ENCODE data around the gene CIB4.

Gene CIB4

DNA sequence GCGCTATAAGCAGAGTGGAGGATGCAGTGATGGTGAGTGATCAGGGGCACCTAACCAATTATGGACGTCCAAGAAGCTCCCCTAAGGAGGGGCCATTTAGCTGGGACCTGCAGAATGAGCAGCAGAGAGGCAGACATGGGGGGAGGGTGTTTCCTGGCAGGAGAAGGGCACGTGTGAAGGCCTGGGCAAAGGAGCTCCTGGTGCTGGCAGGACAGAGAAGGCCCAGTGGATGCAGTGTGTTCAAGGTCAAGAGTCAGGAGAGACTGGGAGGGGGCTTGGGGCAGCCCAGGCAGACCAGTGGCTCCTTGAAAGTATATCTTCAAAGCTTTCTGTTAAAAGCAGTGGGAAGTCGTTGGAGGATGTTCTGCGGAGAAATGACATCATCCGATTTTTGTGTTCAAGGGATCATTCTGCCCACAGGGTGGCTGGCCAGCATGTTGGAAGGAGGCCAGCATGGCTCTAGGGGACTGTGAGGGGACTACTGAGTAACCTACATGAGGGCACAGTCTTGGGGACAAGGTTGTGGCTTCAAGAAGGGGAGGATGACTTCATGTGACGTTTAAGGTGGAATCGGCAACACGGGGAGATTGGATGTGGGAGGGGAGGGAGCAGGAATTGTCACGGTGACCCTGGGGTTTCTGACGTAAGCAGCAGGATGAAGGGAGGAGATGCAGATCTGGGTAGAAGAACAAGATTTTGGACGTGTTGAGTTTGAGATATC is 9.0 kb upstream of the CIB4 start:
- H3K27ac Mint-ChIP-seq = peak overlapping the region; percentile 77 to 94 (median 88)
- peaks cover 48% of the 10 kb centered on the region for H3K4me1 Mint-ChIP-seq
- TF ChIP-seq, protein P1, sequence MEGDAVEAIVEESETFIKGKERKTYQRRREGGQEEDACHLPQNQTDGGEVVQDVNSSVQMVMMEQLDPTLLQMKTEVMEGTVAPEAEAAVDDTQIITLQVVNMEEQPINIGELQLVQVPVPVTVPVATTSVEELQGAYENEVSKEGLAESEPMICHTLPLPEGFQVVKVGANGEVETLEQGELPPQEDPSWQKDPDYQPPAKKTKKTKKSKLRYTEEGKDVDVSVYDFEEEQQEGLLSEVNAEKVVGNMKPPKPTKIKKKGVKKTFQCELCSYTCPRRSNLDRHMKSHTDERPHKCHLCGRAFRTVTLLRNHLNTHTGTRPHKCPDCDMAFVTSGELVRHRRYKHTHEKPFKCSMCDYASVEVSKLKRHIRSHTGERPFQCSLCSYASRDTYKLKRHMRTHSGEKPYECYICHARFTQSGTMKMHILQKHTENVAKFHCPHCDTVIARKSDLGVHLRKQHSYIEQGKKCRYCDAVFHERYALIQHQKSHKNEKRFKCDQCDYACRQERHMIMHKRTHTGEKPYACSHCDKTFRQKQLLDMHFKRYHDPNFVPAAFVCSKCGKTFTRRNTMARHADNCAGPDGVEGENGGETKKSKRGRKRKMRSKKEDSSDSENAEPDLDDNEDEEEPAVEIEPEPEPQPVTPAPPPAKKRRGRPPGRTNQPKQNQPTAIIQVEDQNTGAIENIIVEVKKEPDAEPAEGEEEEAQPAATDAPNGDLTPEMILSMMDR (IDR thresholded peaks at IDR 0.05; ENCODE audit: unreplicated experiment in 3 of 3) = no peak
- peaks cover 14% of the 10 kb centered on the region for H3K27me3 Mint-ChIP-seq (ENCODE audit: low read depth)
- peak overlapping the region in 1 of 3 experiments; percentile 26 for H3K4me3 Mint-ChIP-seq
- H3K9me3 Mint-ChIP-seq = no peaks in the 10 kb centered on the region
- no peaks in the 10 kb centered on the region for H3K36me3 Mint-ChIP-seq (ENCODE audit: low read depth)

DNA sequence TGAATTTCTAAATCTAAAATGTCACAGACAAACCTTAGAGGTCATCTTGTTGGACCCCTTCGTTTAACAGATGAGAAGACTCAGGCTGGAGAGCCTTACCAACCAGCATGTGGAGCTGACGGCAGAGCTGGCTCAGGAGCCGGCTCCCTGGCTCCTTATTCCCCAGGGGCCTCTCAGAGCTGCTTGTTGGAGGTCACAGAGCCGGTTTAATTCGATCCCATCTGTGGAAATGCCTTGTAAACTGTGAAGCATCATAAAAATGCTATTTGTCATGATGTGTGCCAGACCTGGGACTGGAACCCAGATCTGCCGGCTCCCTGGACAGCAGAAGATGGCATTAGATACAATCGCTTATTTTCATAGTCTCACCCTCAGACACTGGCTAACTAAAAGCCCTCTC is 8.2 kb upstream of the CIB4 start:
- Mint-ChIP-seq H3K9me3 (no peaks in the 10 kb centered on the region), H3K27ac (no peak overlapping the region), H3K4me3 (no peak overlapping the region), H3K4me1 (peaks cover 43% of the 10 kb centered on the region), H3K27me3 (ENCODE audit: low read depth) (peaks cover 16% of the 10 kb centered on the region), H3K36me3 (ENCODE audit: low read depth) (no peaks in the 10 kb centered on the region)
- TF ChIP-seq, protein P1 (IDR thresholded peaks at IDR 0.05; ENCODE audit: unreplicated experiment in 3 of 3) = no peak

DNA sequence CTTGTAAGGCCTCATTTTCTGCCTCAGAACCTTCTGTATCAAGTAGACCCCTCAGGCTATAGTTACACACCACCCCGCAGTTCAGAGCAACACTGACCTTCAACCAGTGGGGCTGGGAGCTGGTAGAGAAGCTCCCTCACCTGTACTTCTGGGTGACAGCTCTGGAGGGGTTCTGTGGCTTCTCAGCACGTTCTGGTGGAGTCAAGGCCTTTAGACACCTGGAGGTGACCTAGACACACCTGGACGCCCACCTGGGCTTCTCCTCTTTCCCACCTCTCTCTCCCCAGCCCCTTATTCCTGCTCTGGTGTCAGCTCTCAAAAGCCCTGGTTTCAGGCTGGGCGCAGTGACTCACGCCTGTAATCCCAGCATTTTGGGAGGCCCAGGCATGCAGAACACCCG is 7.3 kb upstream of the CIB4 start:
- Mint-ChIP-seq H3K9me3 (no peaks in the 10 kb centered on the region), H3K27me3 (ENCODE audit: low read depth) (peaks cover 20% of the 10 kb centered on the region), H3K4me3 (no peak overlapping the region), H3K27ac (no peak overlapping the region), H3K4me1 (peaks cover 40% of the 10 kb centered on the region), H3K36me3 (ENCODE audit: low read depth) (no peaks in the 10 kb centered on the region)
- TF ChIP-seq, protein P1 (IDR thresholded peaks at IDR 0.05; ENCODE audit: unreplicated experiment in 3 of 3) = no peak

DNA sequence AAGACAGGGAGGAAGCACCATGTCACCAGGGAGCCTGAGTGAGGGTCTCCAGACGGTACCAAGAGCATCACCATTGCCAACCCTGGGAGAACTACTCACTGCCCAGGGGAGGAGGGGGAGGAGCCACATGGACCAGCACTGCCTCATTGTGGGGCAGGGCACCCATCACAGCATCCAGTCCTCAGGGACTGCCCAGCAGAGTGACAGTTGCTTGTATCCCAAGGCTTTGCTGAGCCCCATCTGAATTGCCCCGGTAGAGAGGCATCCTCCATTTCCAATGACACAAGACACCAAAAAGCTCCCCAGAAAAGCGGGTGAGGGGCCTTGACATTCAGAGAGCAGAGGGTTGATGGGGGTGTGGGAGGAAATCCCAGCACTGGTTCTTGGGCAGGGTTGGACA is 6.8 kb upstream of the CIB4 start:
- Mint-ChIP-seq H3K4me1 (peaks cover 40% of the 10 kb centered on the region), H3K36me3 (ENCODE audit: low read depth) (no peaks in the 10 kb centered on the region), H3K4me3 (no peak overlapping the region), H3K9me3 (no peaks in the 10 kb centered on the region), H3K27me3 (ENCODE audit: low read depth) (peaks cover 22% of the 10 kb centered on the region), H3K27ac (no peak overlapping the region)
- TF ChIP-seq, protein P1 (IDR thresholded peaks at IDR 0.05; ENCODE audit: unreplicated experiment in 3 of 3) = no peak

DNA sequence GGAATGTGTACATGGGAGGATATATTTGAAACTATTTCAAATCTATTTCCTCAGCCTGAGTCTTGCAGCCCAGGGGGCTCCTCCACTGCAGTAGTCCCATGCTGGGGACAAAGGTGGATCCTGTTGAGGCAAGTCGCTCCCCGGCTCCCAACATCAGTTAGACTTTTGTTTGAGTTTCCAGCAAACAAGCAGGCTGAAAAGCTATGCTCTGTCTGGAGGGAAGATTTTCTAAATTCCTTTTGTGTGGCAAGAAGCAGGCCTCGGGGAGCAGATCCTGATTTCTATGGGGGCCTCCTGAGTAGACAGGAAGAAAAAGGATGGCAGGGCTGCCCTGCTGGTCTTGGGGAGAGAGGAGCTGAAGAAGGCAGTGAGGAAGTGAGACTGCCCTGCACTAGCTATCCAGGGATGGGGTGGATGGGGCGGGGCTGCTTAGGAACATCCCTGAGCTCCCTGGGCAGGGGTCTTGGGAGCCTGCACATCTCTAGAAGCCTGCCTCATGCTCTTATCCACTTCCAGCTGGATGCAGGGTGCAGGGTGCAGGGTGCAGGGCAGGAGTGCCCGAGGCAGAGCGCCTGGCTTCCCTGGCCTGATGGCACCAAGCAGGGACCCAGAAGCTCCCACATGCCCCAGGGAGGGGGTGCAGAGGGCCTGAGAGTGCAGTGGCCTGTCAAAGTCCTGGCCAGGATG is 6.0 kb upstream of the CIB4 start:
- TF ChIP-seq, protein P1 (IDR thresholded peaks at IDR 0.05; ENCODE audit: unreplicated experiment in 3 of 3) = no peak
- H3K9me3 Mint-ChIP-seq = no peaks in the 10 kb centered on the region
- H3K27me3 Mint-ChIP-seq (ENCODE audit: low read depth) = peaks cover 25% of the 10 kb centered on the region
- H3K36me3 Mint-ChIP-seq (ENCODE audit: low read depth) = no peaks in the 10 kb centered on the region
- H3K27ac Mint-ChIP-seq = peak overlapping the region; percentile 35 to 77 (median 46)
- H3K4me3 Mint-ChIP-seq = no peak overlapping the region
- peaks cover 34% of the 10 kb centered on the region for H3K4me1 Mint-ChIP-seq
